IPS-11a (cell line): ENCODE results near the gene RNF38.
"Not testable (repeated sequence)": the region's sequence is repeated elsewhere in the genome, so short reads cannot be mapped to it uniquely, and the experiment has no call there.

ENCODE experiments used
- H3K4me3 ChIP-seq: one replicate; pipeline ENCODE4 v1.5.1; 2013; ENCODE audit warnings: low read depth, low read length, control low read depth

RNF38 gene

DNA sequence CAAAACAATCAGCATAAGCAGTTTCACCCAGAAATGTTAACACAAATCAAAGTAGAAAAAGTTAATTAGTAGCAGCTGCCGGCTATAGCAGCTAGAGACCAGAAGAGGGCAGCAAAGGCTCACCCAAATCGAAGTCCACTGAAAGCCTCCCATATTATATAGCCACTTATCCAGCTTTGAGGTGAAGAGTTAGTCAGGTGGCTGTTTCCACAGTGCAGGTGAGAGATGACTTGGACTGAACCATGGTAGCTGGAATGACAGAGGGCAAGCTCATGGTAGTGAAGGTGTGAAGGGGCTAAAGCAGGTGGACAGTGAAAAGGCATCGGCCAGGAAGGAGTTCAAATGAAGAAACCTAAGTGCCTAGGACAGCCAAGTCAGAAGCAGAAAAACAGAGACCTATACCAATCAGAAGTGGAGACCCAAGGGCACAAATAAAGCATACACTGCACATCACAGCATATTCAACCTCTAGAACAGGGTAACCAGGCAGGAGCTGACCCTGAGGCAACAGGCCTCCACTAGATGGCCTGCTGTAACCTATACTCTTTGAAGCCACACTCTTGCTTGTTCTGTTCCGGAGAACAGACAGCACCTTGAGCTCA lies 7.2 kb upstream of the RNF38 start:
- H3K4me3 ChIP-seq, result no peak overlapping the region

DNA sequence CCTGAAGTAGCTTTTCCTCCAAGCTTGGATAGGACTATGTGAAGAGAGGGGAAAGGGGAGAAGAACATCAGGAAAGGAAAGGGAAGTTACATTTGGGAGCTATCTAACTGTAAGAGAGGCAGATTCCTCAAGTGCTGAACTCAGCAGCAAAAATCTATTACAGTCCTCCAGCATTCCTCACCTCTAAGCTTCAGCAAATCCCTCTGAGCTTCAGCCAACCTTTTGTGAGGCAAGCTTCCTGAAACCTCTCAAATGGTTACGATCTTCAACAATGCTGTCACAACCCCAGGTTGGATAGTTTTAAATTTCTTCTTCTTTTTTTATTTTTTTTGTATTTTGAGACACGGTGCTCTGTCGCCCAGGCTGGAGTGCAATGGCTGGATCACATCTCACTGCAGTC lies 2.5 kb upstream of the RNF38 start:
- H3K4me3 ChIP-seq, result no peak overlapping the region

- no peak overlapping the region for H3K4me3 ChIP-seq
Observed at GRCh38 chr9:36401897-36402480, 1.9 kb upstream of the RNF38 start.

DNA sequence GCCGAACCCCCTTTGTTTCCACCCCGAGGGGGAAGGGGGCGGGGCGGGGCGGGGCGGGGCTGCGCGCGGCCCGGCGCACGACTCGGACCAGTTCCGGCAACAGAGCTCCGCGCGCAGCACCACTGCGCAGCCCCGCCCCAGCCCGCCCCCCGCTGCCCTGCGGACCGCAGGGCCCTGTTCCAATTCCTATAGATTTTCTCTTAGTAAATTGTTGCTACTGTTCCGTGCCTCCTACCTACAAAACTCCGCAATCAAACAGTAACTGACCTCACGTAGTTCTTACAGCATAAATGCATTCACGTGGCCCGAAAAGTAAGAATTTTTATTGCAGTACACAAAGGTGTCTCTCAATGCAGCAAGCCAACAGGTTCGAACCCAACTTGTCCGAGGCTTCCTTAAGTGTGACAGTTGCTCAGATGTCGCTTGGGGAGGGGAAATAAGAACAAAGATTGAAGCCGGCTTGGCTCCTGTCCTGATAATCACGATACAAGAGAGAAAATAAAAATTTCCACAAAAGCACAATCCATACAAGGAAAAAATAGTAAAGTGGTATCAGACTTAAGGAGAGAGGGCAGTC lies 1.2 kb upstream of the RNF38 start:
- peak overlapping the region; percentile 71 for H3K4me3 ChIP-seq

DNA sequence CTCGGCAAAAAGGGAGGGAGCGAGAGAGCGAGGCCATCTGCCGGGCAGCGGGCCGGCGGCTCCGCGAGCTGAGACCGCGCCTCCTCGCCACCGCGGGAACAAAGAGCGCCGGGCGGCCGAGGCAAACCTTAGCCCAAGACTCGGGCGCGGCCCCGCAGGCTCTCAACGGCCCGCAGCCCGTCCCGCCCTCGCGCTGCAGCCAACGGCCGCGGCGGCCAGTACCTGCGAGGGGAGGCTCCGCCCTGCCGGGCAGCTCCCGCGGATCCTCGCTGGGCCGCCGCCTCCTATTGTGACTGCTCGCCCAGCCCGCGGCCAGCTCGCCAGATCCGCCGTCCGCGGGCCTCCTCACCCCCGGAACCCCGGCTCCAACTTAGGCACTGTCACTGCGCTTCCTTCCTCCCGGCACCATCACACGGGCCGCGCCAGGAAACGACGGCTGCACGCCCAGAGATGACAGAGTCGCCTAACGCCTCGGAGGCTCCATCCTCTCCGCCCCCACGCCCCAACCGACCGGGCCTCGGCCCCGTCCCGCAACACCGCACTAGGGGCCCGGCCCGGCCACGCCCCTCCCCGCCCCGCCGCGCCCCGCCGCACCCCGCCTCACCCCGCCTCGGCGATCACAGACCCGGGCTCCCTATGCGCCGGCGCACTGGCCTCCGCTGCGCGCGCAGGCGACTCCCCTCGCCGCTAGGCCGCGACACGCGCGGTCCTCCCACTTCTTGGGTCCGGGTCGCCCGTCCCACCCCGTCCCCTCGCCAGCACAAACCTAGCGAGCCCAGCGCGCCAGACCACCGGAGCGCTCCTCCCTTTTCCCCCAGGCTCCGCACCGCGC lies 479 bp upstream of the RNF38 start:
- H3K4me3 ChIP-seq, result peak overlapping the region; percentile 71

GRCh38 chr9:36398745-36399144 lies 1.3 kb downstream of the RNF38 start:
- H3K4me3 ChIP-seq, result no peak overlapping the region

DNA sequence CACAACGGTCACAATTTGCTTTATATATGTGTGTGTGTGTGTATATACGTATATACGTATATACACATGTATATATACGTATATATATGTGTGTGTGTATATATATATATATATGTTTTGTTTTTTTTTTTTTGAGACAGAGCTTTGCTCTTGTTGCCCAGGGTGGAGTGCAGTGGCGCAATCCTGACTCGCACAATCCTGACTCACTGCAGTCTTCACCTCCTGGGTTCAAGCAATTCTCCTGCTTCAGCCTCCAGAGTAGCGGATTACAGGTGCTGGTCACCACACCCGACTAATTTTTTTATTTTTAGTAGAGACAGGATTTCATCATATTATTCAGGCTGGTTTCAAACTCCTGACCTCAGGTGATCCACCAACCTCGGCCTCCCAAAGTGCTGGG lies 3.1 kb downstream of the RNF38 start:
- H3K4me3 ChIP-seq, result no peak overlapping the region

GRCh38 chr9:36392489-36392888 lies 7.6 kb downstream of the RNF38 start:
- no peak overlapping the region for H3K4me3 ChIP-seq

- H3K4me3 ChIP-seq, result no peak overlapping the region
Observed at GRCh38 chr9:36389590-36389989, 10.5 kb downstream of the RNF38 start.

DNA sequence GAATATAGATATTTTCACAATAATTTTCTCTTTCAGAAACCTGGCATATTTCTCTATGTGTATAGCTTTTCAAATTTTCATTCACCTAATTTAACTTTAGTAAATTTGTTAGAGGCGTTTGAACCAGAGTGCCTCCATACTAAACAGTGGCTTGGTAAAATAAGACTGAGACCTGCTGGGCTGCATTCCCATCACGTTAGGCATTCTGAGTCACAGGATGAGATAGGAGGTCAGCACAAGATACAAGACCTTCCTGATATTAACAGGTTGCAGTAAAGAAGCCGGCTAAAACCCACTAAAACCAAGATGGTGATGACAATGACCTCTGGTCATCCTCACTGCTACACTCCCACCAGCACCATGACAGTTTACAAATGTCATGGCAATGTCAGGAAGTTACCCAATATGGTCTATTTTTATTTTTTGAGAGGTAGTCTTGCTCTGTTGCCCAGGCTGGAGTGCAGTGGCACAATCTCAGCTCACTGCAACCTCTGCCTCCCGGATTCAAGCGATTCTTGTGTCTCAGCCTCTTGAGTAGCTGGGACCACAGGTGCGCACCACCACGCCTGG lies 13.6 kb downstream of the RNF38 start:
- not testable (repeated sequence) for H3K4me3 ChIP-seq

DNA sequence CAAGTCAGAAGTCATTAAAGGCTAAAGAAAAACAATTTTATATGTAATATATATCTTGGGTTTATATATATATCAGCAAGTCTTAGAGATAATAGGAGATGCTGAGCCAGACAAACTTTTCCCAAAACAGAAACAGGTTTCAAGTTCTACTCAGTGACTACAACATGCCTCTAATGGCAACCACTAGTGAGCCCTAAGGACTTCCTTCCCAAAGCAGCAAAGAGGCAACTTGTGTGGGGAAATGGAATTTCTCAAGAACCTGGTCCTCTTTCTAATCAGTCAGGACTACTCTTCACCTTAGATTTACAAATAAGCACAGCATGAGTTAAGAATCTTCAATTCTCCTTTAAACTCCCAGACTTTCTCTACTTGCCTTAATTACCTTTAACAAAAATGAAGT lies 17.6 kb downstream of the RNF38 start:
- H3K4me3 ChIP-seq, result no peak overlapping the region

GRCh38 chr9:36364577-36364976 lies 35.5 kb downstream of the RNF38 start:
- no peak overlapping the region for H3K4me3 ChIP-seq

DNA sequence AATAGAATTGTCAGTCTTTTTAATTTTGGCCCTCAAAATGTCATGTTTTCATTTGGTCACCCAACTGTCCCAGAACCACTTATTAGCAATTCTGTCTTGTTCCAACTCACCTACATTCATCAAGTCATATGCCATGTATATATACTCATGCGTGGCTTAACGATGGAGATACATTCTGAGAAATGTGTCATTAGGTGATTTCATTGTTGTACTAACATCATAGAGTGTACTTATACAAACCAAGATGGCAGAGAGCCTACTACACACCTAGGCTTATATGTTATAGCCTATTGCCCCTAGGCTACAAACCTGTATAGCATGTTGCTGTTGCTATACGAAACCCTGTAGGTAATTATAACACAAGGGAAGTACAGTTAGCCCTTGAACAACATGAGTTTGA lies 36.6 kb downstream of the RNF38 start:
- no peak overlapping the region for H3K4me3 ChIP-seq

- no peak overlapping the region for H3K4me3 ChIP-seq
Observed at GRCh38 chr9:36358486-36358885, 41.6 kb downstream of the RNF38 start.

- H3K4me3 ChIP-seq, result no peak overlapping the region
Observed at GRCh38 chr9:36357639-36358038, 42.4 kb downstream of the RNF38 start.

DNA sequence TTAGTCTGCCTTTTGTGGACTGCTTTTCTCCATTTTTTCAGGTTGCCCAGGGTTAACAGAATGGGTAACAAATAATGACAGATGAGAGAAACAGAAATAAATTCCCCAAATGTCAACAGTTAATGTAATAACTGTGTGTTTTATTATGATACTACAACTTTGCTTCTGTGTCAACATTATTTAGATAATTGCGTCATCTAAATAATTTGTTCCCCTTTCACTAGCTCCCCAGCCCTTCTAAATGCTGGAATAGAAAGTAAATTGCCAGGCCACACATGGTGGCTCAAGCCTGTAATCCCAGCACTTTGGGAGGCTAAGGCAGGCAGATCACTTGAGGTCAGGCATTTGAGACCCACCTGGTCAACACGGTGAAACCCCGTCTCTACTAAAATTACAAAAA lies 53.5 kb downstream of the RNF38 start:
- H3K4me3 ChIP-seq, result no peak overlapping the region

DNA sequence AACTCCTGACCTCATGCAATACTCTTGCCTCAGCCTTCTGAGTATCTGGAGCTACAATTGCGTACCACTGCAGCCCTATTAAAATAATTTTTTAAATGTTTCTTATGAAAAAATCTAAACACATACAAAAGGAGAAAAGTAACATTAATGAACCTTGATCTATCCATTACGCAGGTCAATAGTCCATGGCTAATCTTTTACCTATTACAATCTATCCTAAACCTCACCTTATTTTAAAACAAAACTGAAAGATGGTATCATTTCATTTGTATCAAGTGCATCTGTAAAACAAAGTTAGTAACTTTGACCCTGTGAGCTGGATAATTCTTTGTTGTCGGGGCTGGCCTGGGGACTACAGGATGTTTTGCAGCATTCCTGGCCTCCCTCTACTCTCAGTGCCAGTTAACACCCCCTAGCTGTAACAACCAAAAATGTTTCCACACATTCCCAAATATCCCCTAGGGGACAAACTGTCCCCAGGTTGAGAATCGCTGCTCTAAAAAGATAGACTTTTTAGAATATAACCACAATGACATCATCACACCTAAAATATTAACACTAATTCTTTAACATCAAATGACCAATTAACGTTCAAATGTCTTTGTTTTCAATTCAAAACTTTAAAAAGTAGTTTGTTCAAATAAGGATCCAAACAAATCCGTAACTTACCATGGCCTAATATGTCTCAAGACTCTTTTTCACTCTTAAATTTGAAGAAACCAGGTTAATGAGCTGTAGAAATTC lies 54.8 kb downstream of the RNF38 start:
- H3K4me3 ChIP-seq, result no peak overlapping the region

DNA sequence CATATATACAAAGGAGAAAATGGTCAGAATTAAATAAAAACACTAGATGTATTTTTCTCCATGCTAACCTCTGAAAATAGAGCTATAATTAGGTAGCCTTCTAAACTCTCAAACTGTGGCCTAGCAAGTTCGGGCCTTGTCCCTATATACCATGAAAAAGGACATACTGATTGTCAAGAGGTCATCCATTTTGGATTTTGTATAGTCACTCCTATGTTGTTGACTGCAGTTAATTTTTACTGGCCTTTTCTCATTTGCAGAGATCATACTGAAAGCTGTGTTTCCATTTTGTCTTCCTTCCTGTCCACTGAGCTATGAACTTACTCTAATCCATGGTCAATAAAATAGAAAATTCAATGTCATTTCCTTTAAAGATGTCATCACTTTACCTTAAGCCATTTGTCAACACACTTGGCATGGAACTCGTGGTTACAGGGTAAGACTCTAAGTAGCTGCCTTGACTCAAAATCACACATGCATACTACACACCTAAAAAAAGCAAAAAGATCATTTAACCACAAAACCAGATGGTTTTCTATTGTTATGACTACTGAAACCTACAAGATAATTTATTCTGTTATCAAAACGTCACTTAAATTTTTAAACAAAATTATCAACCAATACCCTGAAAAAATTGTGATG lies 58.0 kb downstream of the RNF38 start:
- H3K4me3 ChIP-seq, result no peak overlapping the region

DNA sequence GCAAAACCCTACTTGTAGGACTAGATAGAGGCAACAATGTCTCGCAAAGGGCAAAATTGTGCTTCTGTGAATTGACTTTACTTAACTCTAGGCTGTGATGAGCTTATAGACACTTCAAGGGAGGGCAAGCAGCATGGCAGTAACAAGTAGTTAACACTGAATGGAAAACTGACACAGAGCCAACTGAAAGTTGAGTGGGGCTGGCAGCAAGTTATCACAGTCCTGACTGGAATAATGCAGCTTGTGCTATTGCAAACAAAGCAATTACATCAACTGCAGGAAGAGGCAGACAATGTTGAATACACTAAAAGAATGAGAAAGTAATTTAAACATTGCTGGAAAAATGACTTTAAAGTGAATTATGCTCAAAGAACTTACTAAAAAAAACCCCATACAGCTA lies 62.2 kb downstream of the RNF38 start:
- no peak overlapping the region for H3K4me3 ChIP-seq

DNA sequence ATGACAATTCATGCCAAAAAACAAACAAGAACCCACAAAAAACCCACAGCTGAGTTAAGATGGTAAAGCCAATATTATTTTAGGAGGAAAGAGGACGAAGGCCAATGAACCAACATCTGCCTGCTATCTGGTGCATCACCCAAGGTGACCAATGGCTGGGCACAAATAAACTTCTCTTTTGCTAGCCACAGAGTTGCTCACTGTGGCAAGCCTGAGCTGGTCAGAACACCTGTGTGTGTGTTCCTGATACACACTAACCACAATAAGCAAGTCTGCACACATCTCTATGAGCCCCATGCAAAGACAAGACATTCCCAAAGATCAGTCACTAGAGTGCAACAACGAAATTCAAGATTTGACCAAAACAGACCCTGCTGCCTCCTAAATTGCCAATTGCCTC lies 63.1 kb downstream of the RNF38 start:
- H3K4me3 ChIP-seq, result no peak overlapping the region
